Measurements from ENCODE around the gene CATSPERE. TPM values are rescaled to one million over a fixed set of nuclear protein-coding genes. Genes with fewer than 3 reads are reported as not detected.

The CATSPERE gene
- total RNA-seq, 4 donors from 2014 or later = 0.25 to 0.98 (median 0.91) TPM; not detected in 1

- WGBS, 2 donors = 54 to 57% methylated on average over 2 of the region's 2 CpGs
- H3K4me3 ChIP-seq (ENCODE audit: low read depth, poor library complexity, severe bottlenecking) = no peak overlapping the region
- DNase-seq (ENCODE audit: low spot score in 2 of 2) = no peak
- intact Hi-C loops (cut with DNase I; ENCODE audit: low total_unique reads) = no loop called here
- TF ChIP-seq POLR2A (IDR thresholded peaks at IDR 0.05) (no peak), CTCF (IDR thresholded peaks at IDR 0.05) (no peak)
Measured at GRCh38 chr1:244445320-244446181, 15.5 kb upstream of the CATSPERE start.

GRCh38 chr1:244447024-244447423 lies 14.0 kb upstream of the CATSPERE start:
- WGBS, 2 donors = 71 to 81% methylated on average over 1 of the region's 1 CpG
- intact Hi-C loops (cut with DNase I; ENCODE audit: low total_unique reads) = no loop called here
- TF ChIP-seq POLR2A (IDR thresholded peaks at IDR 0.05) (no peak), CTCF (IDR thresholded peaks at IDR 0.05) (no peak)
- no peak overlapping the region for H3K4me3 ChIP-seq (ENCODE audit: low read depth, poor library complexity, severe bottlenecking)
- DNase-seq (ENCODE audit: low spot score in 2 of 2) = no peak

GRCh38 chr1:244447552-244447951 lies 13.5 kb upstream of the CATSPERE start:
- TF ChIP-seq CTCF (IDR thresholded peaks at IDR 0.05) = no peak
- no peak for TF ChIP-seq POLR2A (IDR thresholded peaks at IDR 0.05)
- no peak overlapping the region for H3K4me3 ChIP-seq (ENCODE audit: low read depth, poor library complexity, severe bottlenecking)
- DNase-seq (ENCODE audit: low spot score in 2 of 2) = no peak
- WGBS, 2 donors = 96 to 99% methylated on average over 2 of the region's 2 CpGs
- intact Hi-C loops (cut with DNase I; ENCODE audit: low total_unique reads) = no loop called here

GRCh38 chr1:244448279-244449036 lies 12.6 kb upstream of the CATSPERE start:
- intact Hi-C loops (cut with DNase I; ENCODE audit: low total_unique reads) = no loop called here
- H3K4me3 ChIP-seq (ENCODE audit: low read depth, poor library complexity, severe bottlenecking) = no peak overlapping the region
- DNase-seq (ENCODE audit: low spot score in 2 of 2) = no peak
- TF ChIP-seq POLR2A (IDR thresholded peaks at IDR 0.05) (no peak), CTCF (IDR thresholded peaks at IDR 0.05) (no peak)
- 91 to 92% methylated on average over 5 of the region's 5 CpGs for WGBS, 2 donors

GRCh38 chr1:244449936-244450508 lies 11.1 kb upstream of the CATSPERE start:
- intact Hi-C loops (cut with DNase I; ENCODE audit: low total_unique reads) = no loop called here
- TF ChIP-seq CTCF (IDR thresholded peaks at IDR 0.05) = no peak
- TF ChIP-seq POLR2A (IDR thresholded peaks at IDR 0.05) = no peak
- DNase-seq (ENCODE audit: low spot score in 2 of 2) = no peak
- WGBS, 2 donors = 73 to 74% methylated on average over 8 of the region's 8 CpGs
- H3K4me3 ChIP-seq (ENCODE audit: low read depth, poor library complexity, severe bottlenecking) = no peak overlapping the region
